ENCODE data around the gene EFCAB14.

- TF ChIP-seq CTCF (conservative IDR thresholded peaks at IDR 0.05; ENCODE audit: low read depth in 2 of 2) (no peak), NANOG (IDR thresholded peaks at IDR 0.05; ENCODE audit: borderline replicate concordance) (no peak), EZH2phosphoT487 (IDR thresholded peaks at IDR 0.05; ENCODE audit: unreplicated experiment) (no peak), ZNF114 (CRISPR knock-in tag; IDR thresholded peaks at IDR 0.05) (no peak), POLR2AphosphoS5 (IDR thresholded peaks at IDR 0.05; ENCODE audit: low read depth) (no peak)
These were observed 32.7 kb downstream of the EFCAB14 start for GRCh38 chr1:46686255-46686654.
